H9 (cell line): ENCODE measurements around the gene NYAP2. TPM values are rescaled to one million over a fixed set of nuclear protein-coding genes. Genes with fewer than 3 reads are reported as not detected.

Source experiments
- DNase-seq: peaks from one replicate; pipeline ENCODE4 v3.0.0-alpha.2; 2017
- H2AFZ ChIP-seq: one replicate; pipeline ENCODE4 v1.6.1; 2013; ENCODE audit warnings: mild to moderate bottlenecking, low read length, control low read depth, moderate library complexity
- H2AK5ac ChIP-seq: 2 replicates; pipeline ENCODE4 v1.6.1; 2013; ENCODE audit warnings: low read length, control low read depth, mixed read lengths; ENCODE audit not compliant: insufficient read length
- H2BK120ac ChIP-seq: one replicate; pipeline ENCODE4 v1.6.1; 2013; ENCODE audit warnings: low read depth, mild to moderate bottlenecking, low read length, control low read depth, inconsistent platforms; ENCODE audit not compliant: poor library complexity, severe bottlenecking
- H2BK12ac ChIP-seq: 2 replicates; pipeline ENCODE4 v1.6.1; 2013; ENCODE audit warnings: low read length, control low read depth, mixed read lengths, low read depth; ENCODE audit not compliant: insufficient read length
- H2BK15ac ChIP-seq: 2 replicates; pipeline ENCODE4 v1.6.1; 2013; ENCODE audit warnings: low read depth, low read length, control low read depth
- H2BK20ac ChIP-seq: one replicate; pipeline ENCODE4 v1.6.1; 2013; ENCODE audit warnings: low read depth, mild to moderate bottlenecking, low read length, control low read depth, inconsistent platforms; ENCODE audit not compliant: poor library complexity, severe bottlenecking
- H2BK5ac ChIP-seq: 2 replicates; pipeline ENCODE4 v1.6.1; 2013; ENCODE audit warnings: low read length, control low read depth, mixed read lengths; ENCODE audit not compliant: insufficient read length
- H3K14ac ChIP-seq: 2 replicates; pipeline ENCODE4 v1.6.1; 2013; ENCODE audit warnings: low read length, control low read depth; ENCODE audit not compliant: insufficient read depth
- H3K18ac ChIP-seq: 2 replicates; pipeline ENCODE4 v1.6.1; 2013; ENCODE audit warnings: low read depth, mild to moderate bottlenecking, mixed read lengths, low read length, control low read depth; ENCODE audit not compliant: insufficient read length
- H3K23ac ChIP-seq: 2 replicates; pipeline ENCODE4 v1.6.1; 2013; ENCODE audit warnings: low read length, control low read depth, mixed read lengths, low read depth; ENCODE audit not compliant: insufficient read length
- H3K23me2 ChIP-seq: 2 replicates; pipeline ENCODE4 v1.6.1; 2013; ENCODE audit warnings: low read depth, mild to moderate bottlenecking, mixed read lengths, low read length, control low read depth; ENCODE audit not compliant: insufficient read length, poor library complexity, severe bottlenecking
- H3K27ac ChIP-seq: 2 replicates; pipeline ENCODE4 v1.5.1; 2013; ENCODE audit warnings: low read length, control low read depth, mixed read lengths, low read depth; ENCODE audit not compliant: insufficient read length
- H3K27me3 ChIP-seq: 2 replicates; pipeline ENCODE4 v1.6.1; 2013; ENCODE audit warnings: low read length, control low read depth, inconsistent platforms; ENCODE audit not compliant: insufficient read depth
- H3K4ac ChIP-seq: 2 replicates; pipeline ENCODE4 v1.6.1; 2013; ENCODE audit warnings: low read depth, mild to moderate bottlenecking, control low read depth, inconsistent platforms, low read length, moderate library complexity
- H3K4me1 ChIP-seq: 2 replicates; pipeline ENCODE4 v1.6.1; 2013; ENCODE audit warnings: low read length, control low read depth, inconsistent platforms; ENCODE audit not compliant: insufficient read depth
- H3K4me2 ChIP-seq: 2 replicates; pipeline ENCODE4 v1.6.1; 2013; ENCODE audit warnings: low read length, control low read depth, mixed read lengths; ENCODE audit not compliant: insufficient read length, insufficient read depth
- H3K56ac ChIP-seq: 2 replicates; pipeline ENCODE4 v1.6.1; 2013; ENCODE audit warnings: low read depth, mild to moderate bottlenecking, mixed read lengths, low read length, control low read depth; ENCODE audit not compliant: insufficient read length
- H3K79me1 ChIP-seq: 2 replicates; pipeline ENCODE4 v1.6.1; 2013; ENCODE audit warnings: low read depth, mild to moderate bottlenecking, moderate library complexity, low read length, control low read depth, inconsistent platforms; ENCODE audit not compliant: insufficient read depth, poor library complexity, severe bottlenecking
- H3K79me2 ChIP-seq: 2 replicates; pipeline ENCODE4 v1.6.1; 2013; ENCODE audit warnings: low read length, control low read depth, inconsistent platforms; ENCODE audit not compliant: insufficient read depth
- H3K9ac ChIP-seq: 2 replicates; pipeline ENCODE4 v1.6.1; 2013; ENCODE audit warnings: low read length, control low read depth, mixed read lengths; ENCODE audit not compliant: insufficient read length; ENCODE audit errors: extremely low read depth
- H3K9me3 ChIP-seq: one replicate; pipeline ENCODE4 v1.6.1; 2013; ENCODE audit warnings: low read depth, low read length, inconsistent platforms; ENCODE audit not compliant: control insufficient read depth
- H3T11ph ChIP-seq: one replicate; pipeline ENCODE4 v1.6.1; 2013; ENCODE audit warnings: mild to moderate bottlenecking, low read length, control low read depth, inconsistent platforms
- H4K20me1 ChIP-seq: one replicate; pipeline ENCODE4 v1.6.1; 2013; ENCODE audit not compliant: control insufficient read depth, insufficient read length, insufficient read depth
- H4K5ac ChIP-seq: 2 replicates; pipeline ENCODE4 v1.6.1; 2013; ENCODE audit warnings: low read depth, mild to moderate bottlenecking, mixed read lengths, low read length, control low read depth; ENCODE audit not compliant: insufficient read length
- H4K8ac ChIP-seq: replicated peaks from 2 replicates; pipeline ENCODE4 v1.6.1; 2013; ENCODE audit warnings: low read length, control low read depth, mixed read lengths, low read depth; ENCODE audit not compliant: insufficient read length
- H4K91ac ChIP-seq: 2 replicates; pipeline ENCODE4 v1.6.1; 2013; ENCODE audit warnings: low read depth, mild to moderate bottlenecking, moderate library complexity, mixed read lengths, low read length, control low read depth; ENCODE audit not compliant: insufficient read length
- H3K27ac Mint-ChIP-seq, 3 experiments: 2 replicates in 2 of 3; 3 replicates in 1 of 3; pipeline ENCODE4 v1.8.0; 2020 to 2021; ENCODE audit warnings: mixed read lengths in 3 of 3, mild to moderate bottlenecking in 1 of 3, moderate library complexity in 1 of 3
- H3K27me3 Mint-ChIP-seq: 2 replicates; pipeline ENCODE4 v1.8.0; 2021; ENCODE audit warnings: low read depth, mild to moderate bottlenecking, moderate library complexity, mixed read lengths
- H3K36me3 Mint-ChIP-seq, 3 experiments: 2 replicates in 2 of 3; 3 replicates in 1 of 3; pipeline ENCODE4 v1.8.0; 2020 to 2021; ENCODE audit warnings: low read depth in 3 of 3, mixed read lengths in 3 of 3; ENCODE audit not compliant: insufficient read depth in 1 of 3
- H3K4me1 Mint-ChIP-seq, 2 experiments: 2 replicates each; pipeline ENCODE4 v1.8.0; 2020; ENCODE audit warnings: mixed read lengths in 2 of 2
- H3K4me3 Mint-ChIP-seq, 2 experiments: 2 replicates in 1 of 2; 3 replicates in 1 of 2; pipeline ENCODE4 v1.8.0; 2020 to 2021; ENCODE audit warnings: mild to moderate bottlenecking in 2 of 2, mixed read lengths in 2 of 2, moderate library complexity in 1 of 2
- H3K9me3 Mint-ChIP-seq, 2 experiments: 2 replicates in 1 of 2; 3 replicates in 1 of 2; pipeline ENCODE4 v1.8.0; 2020; ENCODE audit warnings: mild to moderate bottlenecking in 2 of 2, mixed read lengths in 2 of 2, moderate library complexity in 1 of 2
- WGBS: extraction: QIAGEN DNeasy Blood & Tissue Kit; methylation state at CpG from one replicate; pipeline ENCODE4 v1.1.7; 2013; ENCODE audit warnings: missing lambda C conversion rate, low lambda C conversion rate, mixed read lengths; ENCODE audit not compliant: insufficient read length; ENCODE audit errors: extremely low coverage; 5-methylcytosine and 5-hydroxymethylcytosine counted together
- total RNA-seq: library from RNA; stranded (reverse); gene quantifications from 2 replicates; pipeline ENCODE4 v1.2.1, GENCODE V29; 2021
- TF ChIP-seq, protein P1 (sequence below): fragments of 200-600 bp; sonication (generic); conservative IDR thresholded peaks from 3 replicates; pipeline ENCODE4 v1.8.0; 2021; ENCODE audit warnings: antibody characterized with exemption, mild to moderate bottlenecking

The NYAP2 gene
- total RNA-seq, 1 experiment from 2014 or later = not detected

DNA sequence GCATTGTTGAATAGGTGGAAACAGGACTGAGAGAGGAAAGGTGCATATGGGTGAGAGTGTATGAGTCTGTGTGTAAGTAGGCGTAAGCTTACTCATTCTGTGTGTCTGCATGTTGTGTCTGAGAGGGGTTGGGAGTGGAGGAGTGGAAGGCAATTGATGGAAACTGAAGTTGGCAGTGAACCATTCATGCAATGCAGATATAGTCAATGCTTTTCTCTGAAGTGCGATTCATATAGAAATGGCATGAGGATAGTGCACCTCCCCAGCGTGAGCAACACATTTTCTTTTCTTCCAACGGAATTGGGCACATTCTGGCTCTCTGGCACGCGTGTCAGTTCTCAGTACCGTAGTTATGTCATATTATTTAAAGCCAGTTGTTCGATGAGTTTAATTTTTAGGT lies 250.5 kb downstream of the NYAP2 start:
- Mint-ChIP-seq H3K9me3 (peaks cover 3 to 4% of the 10 kb centered on the region in 2 experiments; a peak in 2 of 5 replicates), H3K4me1 (no peaks in the 10 kb centered on the region), H3K36me3 (peaks cover 0 to 5% (median 0%) of the 10 kb centered on the region in 3 experiments; a peak in 2 of 7 replicates), H3K4me3 (no peak overlapping the region), H3K27me3 (no peaks in the 10 kb centered on the region), H3K27ac (no peak overlapping the region)
- no peaks in the 10 kb centered on the region for H3K4me1 ChIP-seq
- no peak overlapping the region for H3K4me2 ChIP-seq
- no peak overlapping the region for H4K5ac ChIP-seq
- no peak overlapping the region for H2AFZ ChIP-seq
- TF ChIP-seq, protein P1, sequence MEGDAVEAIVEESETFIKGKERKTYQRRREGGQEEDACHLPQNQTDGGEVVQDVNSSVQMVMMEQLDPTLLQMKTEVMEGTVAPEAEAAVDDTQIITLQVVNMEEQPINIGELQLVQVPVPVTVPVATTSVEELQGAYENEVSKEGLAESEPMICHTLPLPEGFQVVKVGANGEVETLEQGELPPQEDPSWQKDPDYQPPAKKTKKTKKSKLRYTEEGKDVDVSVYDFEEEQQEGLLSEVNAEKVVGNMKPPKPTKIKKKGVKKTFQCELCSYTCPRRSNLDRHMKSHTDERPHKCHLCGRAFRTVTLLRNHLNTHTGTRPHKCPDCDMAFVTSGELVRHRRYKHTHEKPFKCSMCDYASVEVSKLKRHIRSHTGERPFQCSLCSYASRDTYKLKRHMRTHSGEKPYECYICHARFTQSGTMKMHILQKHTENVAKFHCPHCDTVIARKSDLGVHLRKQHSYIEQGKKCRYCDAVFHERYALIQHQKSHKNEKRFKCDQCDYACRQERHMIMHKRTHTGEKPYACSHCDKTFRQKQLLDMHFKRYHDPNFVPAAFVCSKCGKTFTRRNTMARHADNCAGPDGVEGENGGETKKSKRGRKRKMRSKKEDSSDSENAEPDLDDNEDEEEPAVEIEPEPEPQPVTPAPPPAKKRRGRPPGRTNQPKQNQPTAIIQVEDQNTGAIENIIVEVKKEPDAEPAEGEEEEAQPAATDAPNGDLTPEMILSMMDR = no peak
- H3K4ac ChIP-seq = no peak overlapping the region
- H4K8ac ChIP-seq = no peak overlapping the region
- DNase-seq = no peak
- no peak overlapping the region for H2BK15ac ChIP-seq
- H2BK120ac ChIP-seq = no peak overlapping the region
- no peaks in the 10 kb centered on the region for H3K79me2 ChIP-seq
- no peak overlapping the region for H3K23ac ChIP-seq
- no peak overlapping the region for H3T11ph ChIP-seq
- WGBS = no CpG with 5 or more reads among the region's 8 CpGs
- H3K23me2 ChIP-seq = no peaks in the 10 kb centered on the region
- H2BK20ac ChIP-seq = no peak overlapping the region
- H3K18ac ChIP-seq = no peak overlapping the region
- no peaks in the 10 kb centered on the region for H3K9me3 ChIP-seq
- H4K20me1 ChIP-seq = no peaks in the 10 kb centered on the region
- no peak overlapping the region for H2AK5ac ChIP-seq
- no peak overlapping the region for H3K9ac ChIP-seq
- no peak overlapping the region for H2BK12ac ChIP-seq
- no peak overlapping the region for H3K27ac ChIP-seq
- no peak overlapping the region for H3K14ac ChIP-seq
- H2BK5ac ChIP-seq = no peak overlapping the region
- H4K91ac ChIP-seq = no peak overlapping the region
- H3K56ac ChIP-seq = no peak overlapping the region
- H3K79me1 ChIP-seq = no peaks in the 10 kb centered on the region
- H3K27me3 ChIP-seq = no peaks in the 10 kb centered on the region
